Keratinocyte (primary cell): ENCODE data around the gene COPS8.
A peak's percentile ranks its signal among the peaks of the same experiment; 100 is the strongest.

Experiments used
- EZH2 ChIP-seq: IDR thresholded peaks from one replicate; pipeline ENCODE4 v1.6.1; 2012; ENCODE audit warnings: inconsistent platforms, mild to moderate bottlenecking, low read length, moderate library complexity
- TF ChIP-seq, protein P1 (sequence below), 3 experiments: IDR thresholded peaks in 1 of 3; conservative IDR thresholded peaks in 1 of 3; optimal IDR thresholded peaks in 1 of 3; 2 replicates in 2 of 3; 3 replicates in 1 of 3; pipeline versions ENCODE3 to v1.5.1; 2011; ENCODE audit warnings: low read length in 3 of 3, mild to moderate bottlenecking in 3 of 3, moderate library complexity in 2 of 3, control low read depth in 1 of 3, inconsistent platforms in 1 of 3; ENCODE audit not compliant: insufficient read depth in 2 of 3; ENCODE audit errors: extremely low read depth in 1 of 3

GRCh38 chr2:237092920-237093781 lies 7.5 kb downstream of the COPS8 start:
- TF ChIP-seq, protein P1, sequence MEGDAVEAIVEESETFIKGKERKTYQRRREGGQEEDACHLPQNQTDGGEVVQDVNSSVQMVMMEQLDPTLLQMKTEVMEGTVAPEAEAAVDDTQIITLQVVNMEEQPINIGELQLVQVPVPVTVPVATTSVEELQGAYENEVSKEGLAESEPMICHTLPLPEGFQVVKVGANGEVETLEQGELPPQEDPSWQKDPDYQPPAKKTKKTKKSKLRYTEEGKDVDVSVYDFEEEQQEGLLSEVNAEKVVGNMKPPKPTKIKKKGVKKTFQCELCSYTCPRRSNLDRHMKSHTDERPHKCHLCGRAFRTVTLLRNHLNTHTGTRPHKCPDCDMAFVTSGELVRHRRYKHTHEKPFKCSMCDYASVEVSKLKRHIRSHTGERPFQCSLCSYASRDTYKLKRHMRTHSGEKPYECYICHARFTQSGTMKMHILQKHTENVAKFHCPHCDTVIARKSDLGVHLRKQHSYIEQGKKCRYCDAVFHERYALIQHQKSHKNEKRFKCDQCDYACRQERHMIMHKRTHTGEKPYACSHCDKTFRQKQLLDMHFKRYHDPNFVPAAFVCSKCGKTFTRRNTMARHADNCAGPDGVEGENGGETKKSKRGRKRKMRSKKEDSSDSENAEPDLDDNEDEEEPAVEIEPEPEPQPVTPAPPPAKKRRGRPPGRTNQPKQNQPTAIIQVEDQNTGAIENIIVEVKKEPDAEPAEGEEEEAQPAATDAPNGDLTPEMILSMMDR (optimal IDR thresholded peaks at IDR 0.05 in 1 of 3, IDR thresholded peaks at IDR 0.05 in 1 of 3, conservative IDR thresholded peaks at IDR 0.05 in 1 of 3; ENCODE audit: extremely low read depth in 1 of 3, insufficient read depth in 2 of 3, low read length in 3 of 3), result peak; percentile 57 to 82 (median 81)
- no peak for TF ChIP-seq EZH2
